H9 (cell line): ENCODE results near the gene THPO. TPM values are rescaled to one million over a fixed set of nuclear protein-coding genes. Genes with fewer than 3 reads are reported as not detected.

Experiments used
- DNase-seq: peaks from one replicate; pipeline ENCODE4 v3.0.0-alpha.2; 2017
- H2AFZ ChIP-seq: one replicate; pipeline ENCODE4 v1.6.1; 2013; ENCODE audit warnings: mild to moderate bottlenecking, low read length, control low read depth, moderate library complexity
- H2AK5ac ChIP-seq: 2 replicates; pipeline ENCODE4 v1.6.1; 2013; ENCODE audit warnings: low read length, control low read depth, mixed read lengths; ENCODE audit not compliant: insufficient read length
- H2BK120ac ChIP-seq: one replicate; pipeline ENCODE4 v1.6.1; 2013; ENCODE audit warnings: low read depth, mild to moderate bottlenecking, low read length, control low read depth, inconsistent platforms; ENCODE audit not compliant: poor library complexity, severe bottlenecking
- H2BK12ac ChIP-seq: 2 replicates; pipeline ENCODE4 v1.6.1; 2013; ENCODE audit warnings: low read length, control low read depth, mixed read lengths, low read depth; ENCODE audit not compliant: insufficient read length
- H2BK15ac ChIP-seq: 2 replicates; pipeline ENCODE4 v1.6.1; 2013; ENCODE audit warnings: low read depth, low read length, control low read depth
- H2BK20ac ChIP-seq: one replicate; pipeline ENCODE4 v1.6.1; 2013; ENCODE audit warnings: low read depth, mild to moderate bottlenecking, low read length, control low read depth, inconsistent platforms; ENCODE audit not compliant: poor library complexity, severe bottlenecking
- H2BK5ac ChIP-seq: 2 replicates; pipeline ENCODE4 v1.6.1; 2013; ENCODE audit warnings: low read length, control low read depth, mixed read lengths; ENCODE audit not compliant: insufficient read length
- H3K14ac ChIP-seq: 2 replicates; pipeline ENCODE4 v1.6.1; 2013; ENCODE audit warnings: low read length, control low read depth; ENCODE audit not compliant: insufficient read depth
- H3K18ac ChIP-seq: 2 replicates; pipeline ENCODE4 v1.6.1; 2013; ENCODE audit warnings: low read depth, mild to moderate bottlenecking, mixed read lengths, low read length, control low read depth; ENCODE audit not compliant: insufficient read length
- H3K23ac ChIP-seq: 2 replicates; pipeline ENCODE4 v1.6.1; 2013; ENCODE audit warnings: low read length, control low read depth, mixed read lengths, low read depth; ENCODE audit not compliant: insufficient read length
- H3K23me2 ChIP-seq: 2 replicates; pipeline ENCODE4 v1.6.1; 2013; ENCODE audit warnings: low read depth, mild to moderate bottlenecking, mixed read lengths, low read length, control low read depth; ENCODE audit not compliant: insufficient read length, poor library complexity, severe bottlenecking
- H3K27ac ChIP-seq: 2 replicates; pipeline ENCODE4 v1.5.1; 2013; ENCODE audit warnings: low read length, control low read depth, mixed read lengths, low read depth; ENCODE audit not compliant: insufficient read length
- H3K27me3 ChIP-seq: 2 replicates; pipeline ENCODE4 v1.6.1; 2013; ENCODE audit warnings: low read length, control low read depth, inconsistent platforms; ENCODE audit not compliant: insufficient read depth
- H3K4ac ChIP-seq: 2 replicates; pipeline ENCODE4 v1.6.1; 2013; ENCODE audit warnings: low read depth, mild to moderate bottlenecking, control low read depth, inconsistent platforms, low read length, moderate library complexity
- H3K4me1 ChIP-seq: 2 replicates; pipeline ENCODE4 v1.6.1; 2013; ENCODE audit warnings: low read length, control low read depth, inconsistent platforms; ENCODE audit not compliant: insufficient read depth
- H3K4me2 ChIP-seq: 2 replicates; pipeline ENCODE4 v1.6.1; 2013; ENCODE audit warnings: low read length, control low read depth, mixed read lengths; ENCODE audit not compliant: insufficient read length, insufficient read depth
- H3K56ac ChIP-seq: 2 replicates; pipeline ENCODE4 v1.6.1; 2013; ENCODE audit warnings: low read depth, mild to moderate bottlenecking, mixed read lengths, low read length, control low read depth; ENCODE audit not compliant: insufficient read length
- H3K79me1 ChIP-seq: 2 replicates; pipeline ENCODE4 v1.6.1; 2013; ENCODE audit warnings: low read depth, mild to moderate bottlenecking, moderate library complexity, low read length, control low read depth, inconsistent platforms; ENCODE audit not compliant: insufficient read depth, poor library complexity, severe bottlenecking
- H3K79me2 ChIP-seq: 2 replicates; pipeline ENCODE4 v1.6.1; 2013; ENCODE audit warnings: low read length, control low read depth, inconsistent platforms; ENCODE audit not compliant: insufficient read depth
- H3K9ac ChIP-seq: 2 replicates; pipeline ENCODE4 v1.6.1; 2013; ENCODE audit warnings: low read length, control low read depth, mixed read lengths; ENCODE audit not compliant: insufficient read length; ENCODE audit errors: extremely low read depth
- H3K9me3 ChIP-seq: one replicate; pipeline ENCODE4 v1.6.1; 2013; ENCODE audit warnings: low read depth, low read length, inconsistent platforms; ENCODE audit not compliant: control insufficient read depth
- H3T11ph ChIP-seq: one replicate; pipeline ENCODE4 v1.6.1; 2013; ENCODE audit warnings: mild to moderate bottlenecking, low read length, control low read depth, inconsistent platforms
- H4K20me1 ChIP-seq: one replicate; pipeline ENCODE4 v1.6.1; 2013; ENCODE audit not compliant: control insufficient read depth, insufficient read length, insufficient read depth
- H4K5ac ChIP-seq: 2 replicates; pipeline ENCODE4 v1.6.1; 2013; ENCODE audit warnings: low read depth, mild to moderate bottlenecking, mixed read lengths, low read length, control low read depth; ENCODE audit not compliant: insufficient read length
- H4K8ac ChIP-seq: replicated peaks from 2 replicates; pipeline ENCODE4 v1.6.1; 2013; ENCODE audit warnings: low read length, control low read depth, mixed read lengths, low read depth; ENCODE audit not compliant: insufficient read length
- H4K91ac ChIP-seq: 2 replicates; pipeline ENCODE4 v1.6.1; 2013; ENCODE audit warnings: low read depth, mild to moderate bottlenecking, moderate library complexity, mixed read lengths, low read length, control low read depth; ENCODE audit not compliant: insufficient read length
- H3K27ac Mint-ChIP-seq, 3 experiments: 2 replicates in 2 of 3; 3 replicates in 1 of 3; pipeline ENCODE4 v1.8.0; 2020 to 2021; ENCODE audit warnings: mixed read lengths in 3 of 3, mild to moderate bottlenecking in 1 of 3, moderate library complexity in 1 of 3
- H3K27me3 Mint-ChIP-seq: 2 replicates; pipeline ENCODE4 v1.8.0; 2021; ENCODE audit warnings: low read depth, mild to moderate bottlenecking, moderate library complexity, mixed read lengths
- H3K36me3 Mint-ChIP-seq, 3 experiments: 2 replicates in 2 of 3; 3 replicates in 1 of 3; pipeline ENCODE4 v1.8.0; 2020 to 2021; ENCODE audit warnings: low read depth in 3 of 3, mixed read lengths in 3 of 3; ENCODE audit not compliant: insufficient read depth in 1 of 3
- H3K4me1 Mint-ChIP-seq, 2 experiments: 2 replicates each; pipeline ENCODE4 v1.8.0; 2020; ENCODE audit warnings: mixed read lengths in 2 of 2
- H3K4me3 Mint-ChIP-seq, 2 experiments: 2 replicates in 1 of 2; 3 replicates in 1 of 2; pipeline ENCODE4 v1.8.0; 2020 to 2021; ENCODE audit warnings: mild to moderate bottlenecking in 2 of 2, mixed read lengths in 2 of 2, moderate library complexity in 1 of 2
- H3K9me3 Mint-ChIP-seq, 2 experiments: 2 replicates in 1 of 2; 3 replicates in 1 of 2; pipeline ENCODE4 v1.8.0; 2020; ENCODE audit warnings: mild to moderate bottlenecking in 2 of 2, mixed read lengths in 2 of 2, moderate library complexity in 1 of 2
- CTCF ChIP-seq: fragments of 200-600 bp; sonication (generic); conservative IDR thresholded peaks from 3 replicates; pipeline ENCODE4 v1.8.0; 2021; ENCODE audit warnings: antibody characterized with exemption, mild to moderate bottlenecking
- WGBS: extraction: QIAGEN DNeasy Blood & Tissue Kit; methylation state at CpG from one replicate; pipeline ENCODE4 v1.1.7; 2013; ENCODE audit warnings: missing lambda C conversion rate, low lambda C conversion rate, mixed read lengths; ENCODE audit not compliant: insufficient read length; ENCODE audit errors: extremely low coverage; 5-methylcytosine and 5-hydroxymethylcytosine counted together
- total RNA-seq: library from RNA; stranded (reverse); gene quantifications from 2 replicates; pipeline ENCODE4 v1.2.1, GENCODE V29; 2021

Gene THPO
- total RNA-seq, 1 experiment from 2014 or later: 0.85 TPM

GRCh38 chr3:184377374-184377773, 633 bp downstream of the THPO start:
- Histone ChIP-seq H3K9me3 (no peaks in the 10 kb centered on the region), H3K4me2 (no peak overlapping the region), H3K27me3 (peaks cover 29% of the 10 kb centered on the region), H2BK15ac (no peak overlapping the region), H3K4ac (no peak overlapping the region), H4K5ac (no peak overlapping the region), H3K9ac (no peak overlapping the region), H4K91ac (no peak overlapping the region), H2BK20ac (no peak overlapping the region), H3K4me1 (peaks cover 9% of the 10 kb centered on the region; the same call in 1 of the 2 replicates), H2AFZ (no peak overlapping the region), H3K56ac (no peak overlapping the region), H3K23me2 (peaks cover 9% of the 10 kb centered on the region), H3K18ac (no peak overlapping the region), H4K20me1 (peaks cover 2% of the 10 kb centered on the region), H2BK120ac (no peak overlapping the region), H3K79me2 (no peaks in the 10 kb centered on the region), H3K27ac (no peak overlapping the region), H3K23ac (no peak overlapping the region), H3K14ac (no peak overlapping the region), H2AK5ac (no peak overlapping the region), H3K79me1 (no peaks in the 10 kb centered on the region), H3T11ph (no peak overlapping the region), H2BK5ac (no peak overlapping the region), H2BK12ac (no peak overlapping the region), H4K8ac (no peak overlapping the region)
- peaks cover 38 to 41% of the 10 kb centered on the region in 2 experiments for H3K4me1 Mint-ChIP-seq
- H3K9me3 Mint-ChIP-seq: peaks cover 0 to 3% of the 10 kb centered on the region in 2 experiments; a peak in 2 of 5 replicates
- H3K27ac Mint-ChIP-seq: no peak overlapping the region
- H3K27me3 Mint-ChIP-seq: peaks cover 78% of the 10 kb centered on the region
- peak overlapping the region; percentile 36 to 58; a peak in 1 of 5 replicates for H3K4me3 Mint-ChIP-seq
- no peak for TF ChIP-seq CTCF
- WGBS: no CpG with 5 or more reads among the region's 5 CpGs
- DNase-seq: no peak
- H3K36me3 Mint-ChIP-seq: no peaks in the 10 kb centered on the region
